OCI-LY3 (cell line): ENCODE measurements around the gene DCPS.
"Not testable (repeated sequence)": the region's sequence is repeated elsewhere in the genome, so short reads cannot be mapped to it uniquely, and the experiment has no call there.

ENCODE experiments used
- H2AFZ ChIP-seq: fragments of 200-600, 300-600 bp; shearing (Covaris generic); 2 replicates; pipeline ENCODE4 v1.6.0; 2014; ENCODE audit warnings: antibody characterized with exemption, low read depth, low read length
- H3K27ac ChIP-seq: fragments of 200-600, 300-600 bp; sonication (generic); 2 replicates; pipeline ENCODE4 v1.5.1; 2014; ENCODE audit warnings: mild to moderate bottlenecking, low read length, moderate library complexity, mixed read lengths
- H3K27me3 ChIP-seq: fragments of 200-600, 300-600 bp; sonication (generic); 2 replicates; pipeline ENCODE4 v1.6.1; 2014; ENCODE audit warnings: low read depth, low read length, mixed read lengths
- H3K36me3 ChIP-seq: fragments of 200-600, 300-600 bp; sonication (generic); replicated peaks from 2 replicates; pipeline ENCODE3; 2014; ENCODE audit warnings: low read depth, low read length, mixed read lengths
- H3K4me1 ChIP-seq: fragments of 300-600, 200-600 bp; sonication (generic); 2 replicates; pipeline ENCODE4 v1.6.1; 2014; ENCODE audit warnings: low read length, mixed read lengths
- H3K4me2 ChIP-seq: fragments of 200-600, 300-600 bp; sonication (generic); 2 replicates; pipeline ENCODE4 v1.6.1; 2014; ENCODE audit warnings: low read length, mixed read lengths
- H3K4me3 ChIP-seq: fragments of 300-600, 200-600 bp; sonication (generic); 2 replicates; pipeline ENCODE4 v1.5.1; 2014; ENCODE audit warnings: antibody characterized with exemption, mild to moderate bottlenecking, low read length, moderate library complexity
- H3K79me2 ChIP-seq: fragments of 300-600, 200-600 bp; shearing (Covaris generic); 2 replicates; pipeline ENCODE4 v1.6.1; 2014; ENCODE audit warnings: mild to moderate bottlenecking, low read length, mixed read lengths
- H3K9ac ChIP-seq: fragments of 300-600, 200-600 bp; shearing (Covaris generic); 2 replicates; pipeline ENCODE4 v1.6.0; 2014; ENCODE audit warnings: mild to moderate bottlenecking, low read length, moderate library complexity
- H3K9me3 ChIP-seq: fragments of 200-600, 300-600 bp; shearing (Covaris generic); 2 replicates; pipeline ENCODE4 v1.6.1; 2014; ENCODE audit warnings: low read length, mixed read lengths; ENCODE audit not compliant: insufficient read depth
- H4K20me1 ChIP-seq: fragments of 200-600, 300-600 bp; sonication (generic); 2 replicates; pipeline ENCODE4 v1.6.1; 2016; ENCODE audit warnings: low read length, mixed read lengths; ENCODE audit not compliant: insufficient read depth
- CTCF ChIP-seq: fragments of 200-600, 300-600 bp; sonication (generic); IDR thresholded peaks from 2 replicates; pipeline ENCODE4 v1.5.1; 2014; ENCODE audit warnings: antibody characterized with exemption, low read length, low read depth
- EZH2phosphoT487 ChIP-seq: fragments of 200-600 bp; shearing (Covaris generic); IDR thresholded peaks from 2 replicates; pipeline ENCODE4 v1.6.1; 2018; ENCODE audit warnings: antibody characterized with exemption, mixed run types, low read depth

The DCPS gene

GRCh38 chr11:126380909-126381308 lies 77.0 kb downstream of the DCPS start:
- Histone ChIP-seq H3K4me3 (no peak overlapping the region), H3K79me2 (no peaks in the 10 kb centered on the region; the same call in 1 of the 2 replicates), H2AFZ (no peak overlapping the region), H3K27me3 (no peaks in the 10 kb centered on the region), H4K20me1 (no peaks in the 10 kb centered on the region), H3K4me1 (no peaks in the 10 kb centered on the region), H3K9ac (no peak overlapping the region), H3K4me2 (no peak overlapping the region), H3K27ac (no peak overlapping the region), H3K9me3 (no peaks in the 10 kb centered on the region), H3K36me3 (no peaks in the 10 kb centered on the region)
- no peak for TF ChIP-seq CTCF
- no peak for TF ChIP-seq EZH2phosphoT487

GRCh38 chr11:126381960-126382359 lies 78.1 kb downstream of the DCPS start:
- H3K79me2 ChIP-seq, H4K20me1 ChIP-seq, H3K4me2 ChIP-seq, H3K4me3 ChIP-seq, H3K36me3 ChIP-seq, H3K27me3 ChIP-seq, H2AFZ ChIP-seq, H3K9ac ChIP-seq, H3K9me3 ChIP-seq, H3K4me1 ChIP-seq, H3K27ac ChIP-seq: not testable (repeated sequence)

GRCh38 chr11:126382641-126383040 lies 78.8 kb downstream of the DCPS start:
- H3K9ac ChIP-seq, H3K4me3 ChIP-seq, H3K9me3 ChIP-seq, H3K36me3 ChIP-seq, H3K4me1 ChIP-seq, H3K79me2 ChIP-seq, H3K27me3 ChIP-seq, H3K4me2 ChIP-seq, H3K27ac ChIP-seq, H2AFZ ChIP-seq, H4K20me1 ChIP-seq: not testable (repeated sequence)

GRCh38 chr11:126383339-126384335 lies 79.8 kb downstream of the DCPS start:
- Histone ChIP-seq H3K9me3 (no peaks in the 10 kb centered on the region), H3K4me3 (no peak overlapping the region), H3K79me2 (no peaks in the 10 kb centered on the region), H3K4me1 (no peaks in the 10 kb centered on the region), H3K27ac (no peak overlapping the region), H3K4me2 (no peak overlapping the region), H3K9ac (no peak overlapping the region), H2AFZ (no peak overlapping the region), H4K20me1 (no peaks in the 10 kb centered on the region), H3K27me3 (no peaks in the 10 kb centered on the region), H3K36me3 (no peaks in the 10 kb centered on the region)
- TF ChIP-seq CTCF (no peak), EZH2phosphoT487 (no peak)

GRCh38 chr11:126384449-126385070 lies 80.7 kb downstream of the DCPS start:
- H3K9ac ChIP-seq: no peak overlapping the region
- H3K79me2 ChIP-seq: no peaks in the 10 kb centered on the region
- TF ChIP-seq CTCF: no peak
- no peak for TF ChIP-seq EZH2phosphoT487
- H3K27me3 ChIP-seq: no peaks in the 10 kb centered on the region
- no peak overlapping the region for H3K27ac ChIP-seq
- H3K4me3 ChIP-seq: no peak overlapping the region
- no peak overlapping the region for H2AFZ ChIP-seq
- H4K20me1 ChIP-seq: no peaks in the 10 kb centered on the region
- no peaks in the 10 kb centered on the region for H3K4me1 ChIP-seq
- H3K9me3 ChIP-seq: no peaks in the 10 kb centered on the region
- no peaks in the 10 kb centered on the region for H3K36me3 ChIP-seq
- H3K4me2 ChIP-seq: no peak overlapping the region
